ENCODE data around the gene FLYWCH1. TPM values are rescaled to one million over a fixed set of nuclear protein-coding genes. Genes with fewer than 3 reads are reported as not detected.

The FLYWCH1 gene
- total and polyA plus RNA-seq, 4 donors: 3.9 to 12.2 (median 7.8) TPM

DNA sequence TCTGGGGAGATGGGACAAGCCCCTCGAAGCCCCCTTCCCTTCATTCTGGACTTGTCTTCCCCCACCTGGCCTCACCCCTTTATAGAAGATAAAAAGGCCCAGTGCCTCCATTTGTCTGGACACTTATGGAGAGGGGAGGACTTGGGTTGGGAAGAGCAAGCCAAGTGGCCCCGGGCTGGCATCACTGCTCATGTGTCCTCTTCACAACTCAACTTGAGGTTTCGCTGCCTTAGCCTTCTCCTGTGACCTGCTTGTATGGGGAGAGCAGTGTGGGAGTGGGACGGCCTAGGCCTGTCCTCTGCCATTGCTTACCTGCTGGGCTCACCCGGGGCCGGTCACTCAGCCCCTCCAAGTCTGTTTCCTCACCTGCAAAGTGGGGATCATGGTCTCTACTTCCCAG lies 58.8 kb downstream of the FLYWCH1 start:
- Histone ChIP-seq H3K9me3 (ENCODE audit: control insufficient read depth in 4 of 4, low read length in 3 of 4) (no peaks in the 10 kb centered on the region), H3K27me3 (ENCODE audit: control insufficient read depth in 4 of 4, insufficient read depth in 4 of 4, low read length in 3 of 4) (peaks cover 0 to 6% (median 2%) of the 10 kb centered on the region in 4 donors), H3K36me3 (ENCODE audit: control insufficient read depth in 4 of 4, insufficient read depth in 3 of 4, low read depth in 1 of 4, low read length in 3 of 4) (no peaks in the 10 kb centered on the region), H3K27ac (ENCODE audit: low read depth in 1 of 2, low read length in 2 of 2) (no peak overlapping the region), H3K4me3 (ENCODE audit: low read depth in 1 of 3, low read length in 3 of 3) (peak overlapping the region in 1 of 3 donors; percentile 76), H3K4me1 (ENCODE audit: control insufficient read depth in 4 of 4, insufficient read depth in 4 of 4, low read length in 3 of 4) (peaks cover 3 to 30% (median 21%) of the 10 kb centered on the region in 4 donors), H3K9ac (ENCODE audit: low read depth in 1 of 2, low read length in 2 of 2) (no peak overlapping the region)
- DNase-seq (ENCODE audit: low spot score): no peak
- TF ChIP-seq JUND (IDR thresholded peaks at IDR 0.05) (no peak), SP1 (IDR thresholded peaks at IDR 0.05) (no peak), RXRA (IDR thresholded peaks at IDR 0.05) (no peak), RAD21 (IDR thresholded peaks at IDR 0.05) (no peak), GABPA (IDR thresholded peaks at IDR 0.05 in 1 of 2, conservative IDR thresholded peaks at IDR 0.05 in 1 of 2) (no peak), EGR1 (IDR thresholded peaks at IDR 0.05; ENCODE audit: low read depth in 2 of 2) (no peak), TAF1 (conservative IDR thresholded peaks at IDR 0.05) (no peak), NR2F2 (IDR thresholded peaks at IDR 0.05) (no peak), FOXA2 (IDR thresholded peaks at IDR 0.05) (no peak), HNF4A (conservative IDR thresholded peaks at IDR 0.05) (no peak), YY1 (IDR thresholded peaks at IDR 0.05) (no peak), HNF4G (IDR thresholded peaks at IDR 0.05) (no peak)
- TF ChIP-seq, protein P1, sequence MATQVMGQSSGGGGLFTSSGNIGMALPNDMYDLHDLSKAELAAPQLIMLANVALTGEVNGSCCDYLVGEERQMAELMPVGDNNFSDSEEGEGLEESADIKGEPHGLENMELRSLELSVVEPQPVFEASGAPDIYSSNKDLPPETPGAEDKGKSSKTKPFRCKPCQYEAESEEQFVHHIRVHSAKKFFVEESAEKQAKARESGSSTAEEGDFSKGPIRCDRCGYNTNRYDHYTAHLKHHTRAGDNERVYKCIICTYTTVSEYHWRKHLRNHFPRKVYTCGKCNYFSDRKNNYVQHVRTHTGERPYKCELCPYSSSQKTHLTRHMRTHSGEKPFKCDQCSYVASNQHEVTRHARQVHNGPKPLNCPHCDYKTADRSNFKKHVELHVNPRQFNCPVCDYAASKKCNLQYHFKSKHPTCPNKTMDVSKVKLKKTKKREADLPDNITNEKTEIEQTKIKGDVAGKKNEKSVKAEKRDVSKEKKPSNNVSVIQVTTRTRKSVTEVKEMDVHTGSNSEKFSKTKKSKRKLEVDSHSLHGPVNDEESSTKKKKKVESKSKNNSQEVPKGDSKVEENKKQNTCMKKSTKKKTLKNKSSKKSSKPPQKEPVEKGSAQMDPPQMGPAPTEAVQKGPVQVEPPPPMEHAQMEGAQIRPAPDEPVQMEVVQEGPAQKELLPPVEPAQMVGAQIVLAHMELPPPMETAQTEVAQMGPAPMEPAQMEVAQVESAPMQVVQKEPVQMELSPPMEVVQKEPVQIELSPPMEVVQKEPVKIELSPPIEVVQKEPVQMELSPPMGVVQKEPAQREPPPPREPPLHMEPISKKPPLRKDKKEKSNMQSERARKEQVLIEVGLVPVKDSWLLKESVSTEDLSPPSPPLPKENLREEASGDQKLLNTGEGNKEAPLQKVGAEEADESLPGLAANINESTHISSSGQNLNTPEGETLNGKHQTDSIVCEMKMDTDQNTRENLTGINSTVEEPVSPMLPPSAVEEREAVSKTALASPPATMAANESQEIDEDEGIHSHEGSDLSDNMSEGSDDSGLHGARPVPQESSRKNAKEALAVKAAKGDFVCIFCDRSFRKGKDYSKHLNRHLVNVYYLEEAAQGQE (IDR thresholded peaks at IDR 0.05): no peak
- TF ChIP-seq, protein P2, sequence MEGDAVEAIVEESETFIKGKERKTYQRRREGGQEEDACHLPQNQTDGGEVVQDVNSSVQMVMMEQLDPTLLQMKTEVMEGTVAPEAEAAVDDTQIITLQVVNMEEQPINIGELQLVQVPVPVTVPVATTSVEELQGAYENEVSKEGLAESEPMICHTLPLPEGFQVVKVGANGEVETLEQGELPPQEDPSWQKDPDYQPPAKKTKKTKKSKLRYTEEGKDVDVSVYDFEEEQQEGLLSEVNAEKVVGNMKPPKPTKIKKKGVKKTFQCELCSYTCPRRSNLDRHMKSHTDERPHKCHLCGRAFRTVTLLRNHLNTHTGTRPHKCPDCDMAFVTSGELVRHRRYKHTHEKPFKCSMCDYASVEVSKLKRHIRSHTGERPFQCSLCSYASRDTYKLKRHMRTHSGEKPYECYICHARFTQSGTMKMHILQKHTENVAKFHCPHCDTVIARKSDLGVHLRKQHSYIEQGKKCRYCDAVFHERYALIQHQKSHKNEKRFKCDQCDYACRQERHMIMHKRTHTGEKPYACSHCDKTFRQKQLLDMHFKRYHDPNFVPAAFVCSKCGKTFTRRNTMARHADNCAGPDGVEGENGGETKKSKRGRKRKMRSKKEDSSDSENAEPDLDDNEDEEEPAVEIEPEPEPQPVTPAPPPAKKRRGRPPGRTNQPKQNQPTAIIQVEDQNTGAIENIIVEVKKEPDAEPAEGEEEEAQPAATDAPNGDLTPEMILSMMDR (IDR thresholded peaks at IDR 0.05; ENCODE audit: low read depth, low read length, missing input control): no peak
- TF ChIP-seq, protein P3, sequence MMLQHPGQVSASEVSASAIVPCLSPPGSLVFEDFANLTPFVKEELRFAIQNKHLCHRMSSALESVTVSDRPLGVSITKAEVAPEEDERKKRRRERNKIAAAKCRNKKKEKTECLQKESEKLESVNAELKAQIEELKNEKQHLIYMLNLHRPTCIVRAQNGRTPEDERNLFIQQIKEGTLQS (IDR thresholded peaks at IDR 0.05): no peak
- TF ChIP-seq, protein P4, sequence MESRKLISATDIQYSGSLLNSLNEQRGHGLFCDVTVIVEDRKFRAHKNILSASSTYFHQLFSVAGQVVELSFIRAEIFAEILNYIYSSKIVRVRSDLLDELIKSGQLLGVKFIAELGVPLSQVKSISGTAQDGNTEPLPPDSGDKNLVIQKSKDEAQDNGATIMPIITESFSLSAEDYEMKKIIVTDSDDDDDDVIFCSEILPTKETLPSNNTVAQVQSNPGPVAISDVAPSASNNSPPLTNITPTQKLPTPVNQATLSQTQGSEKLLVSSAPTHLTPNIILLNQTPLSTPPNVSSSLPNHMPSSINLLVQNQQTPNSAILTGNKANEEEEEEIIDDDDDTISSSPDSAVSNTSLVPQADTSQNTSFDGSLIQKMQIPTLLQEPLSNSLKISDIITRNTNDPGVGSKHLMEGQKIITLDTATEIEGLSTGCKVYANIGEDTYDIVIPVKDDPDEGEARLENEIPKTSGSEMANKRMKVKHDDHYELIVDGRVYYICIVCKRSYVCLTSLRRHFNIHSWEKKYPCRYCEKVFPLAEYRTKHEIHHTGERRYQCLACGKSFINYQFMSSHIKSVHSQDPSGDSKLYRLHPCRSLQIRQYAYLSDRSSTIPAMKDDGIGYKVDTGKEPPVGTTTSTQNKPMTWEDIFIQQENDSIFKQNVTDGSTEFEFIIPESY (IDR thresholded peaks at IDR 0.05): no peak
- 85% methylated on average over 6 of the region's 6 CpGs for WGBS

Measured in liver (tissue), 9 donors.